IPS-18a (cell line): ENCODE data around the gene ATP6V0C.
"Not testable (repeated sequence)": the region's sequence is repeated elsewhere in the genome, so short reads cannot be mapped to it uniquely, and the experiment has no call there.

ENCODE experiments used
- H3K27ac ChIP-seq: one replicate; pipeline ENCODE4 v1.5.1; 2013; ENCODE audit warnings: low read length
- H3K27me3 ChIP-seq: one replicate; pipeline ENCODE4 v1.6.1; 2013; ENCODE audit warnings: mild to moderate bottlenecking, low read length; ENCODE audit not compliant: control insufficient read depth, insufficient read depth
- H3K36me3 ChIP-seq: one replicate; pipeline ENCODE4 v1.6.1; 2013; ENCODE audit warnings: low read depth, low read length; ENCODE audit not compliant: control insufficient read depth
- H3K4me1 ChIP-seq: one replicate; pipeline ENCODE4 v1.6.1; 2013; ENCODE audit warnings: low read depth, low read length; ENCODE audit not compliant: control insufficient read depth
- H3K4me3 ChIP-seq: one replicate; pipeline ENCODE4 v1.5.1; 2013; ENCODE audit warnings: low read length
- H3K9ac ChIP-seq: one replicate; pipeline ENCODE4 v1.6.1; 2013; ENCODE audit warnings: mild to moderate bottlenecking, low read length, moderate library complexity
- H3K9me3 ChIP-seq: one replicate; pipeline ENCODE4 v1.6.1; 2013; ENCODE audit warnings: low read depth, low read length; ENCODE audit not compliant: control insufficient read depth

ATP6V0C gene

GRCh38 chr16:2560131-2560797 lies 46.5 kb downstream of the ATP6V0C start:
- H3K4me1 ChIP-seq, H3K9me3 ChIP-seq, H3K4me3 ChIP-seq, H3K27ac ChIP-seq, H3K27me3 ChIP-seq, H3K9ac ChIP-seq, H3K36me3 ChIP-seq: not testable (repeated sequence)

- not testable (repeated sequence) for H3K4me1 ChIP-seq, H3K9ac ChIP-seq, H3K27ac ChIP-seq, H3K27me3 ChIP-seq, H3K9me3 ChIP-seq, H3K36me3 ChIP-seq, H3K4me3 ChIP-seq
These were observed 47.0 kb downstream of the ATP6V0C start for GRCh38 chr16:2560798-2561133.

GRCh38 chr16:2567506-2567905 lies 53.8 kb downstream of the ATP6V0C start:
- H3K27ac ChIP-seq, H3K36me3 ChIP-seq, H3K4me3 ChIP-seq, H3K9ac ChIP-seq, H3K4me1 ChIP-seq, H3K27me3 ChIP-seq, H3K9me3 ChIP-seq: not testable (repeated sequence)

GRCh38 chr16:2568573-2568972 lies 54.8 kb downstream of the ATP6V0C start:
- H3K9ac ChIP-seq, H3K4me3 ChIP-seq, H3K4me1 ChIP-seq, H3K27me3 ChIP-seq, H3K9me3 ChIP-seq, H3K36me3 ChIP-seq, H3K27ac ChIP-seq: not testable (repeated sequence)
